B cell (primary cell): Measurements from ENCODE around the gene TRIO. TPM values are rescaled to one million over a fixed set of nuclear protein-coding genes. Genes with fewer than 3 reads are reported as not detected.

Experiments used
- ATAC-seq: fragments of 200-7000 bp; cut with Tn5 transposase; one replicate; pipeline ENCODE4 v1.10.0; 2021; ENCODE audit warnings: low read depth, mild to moderate bottlenecking, moderate number of reproducible peaks, moderate library complexity
- CTCF ChIA-PET: fragments of 350-600 bp; sonication (Branson Sonifier 250); formaldehyde crosslinking; loops from one replicate; lab custom pipeline; 2021; ENCODE audit warnings: antibody characterized with exemption, inconsistent platforms; lab: Charles Lee
- POLR2A ChIA-PET: fragments of 350-600 bp; sonication (Branson Sonifier 250); formaldehyde crosslinking; loops from one replicate; lab custom pipeline; 2021; ENCODE audit warnings: antibody characterized with exemption; lab: Charles Lee
- DNase-seq: peaks from one replicate; pipeline ENCODE4 v3.0.0; 2013
- H2AFZ ChIP-seq: 2 replicates; pipeline ENCODE4 v1.6.1; 2012; ENCODE audit warnings: mild to moderate bottlenecking, low read depth, low read length; ENCODE audit not compliant: insufficient read depth, poor library complexity, severe bottlenecking
- H3K27ac ChIP-seq, 2 donors: 1 replicate in 1 of 2; 2 replicates in 1 of 2; pipeline ENCODE4 v1.5.1; 2012 to 2013; ENCODE audit warnings: low read length in 2 of 2, mild to moderate bottlenecking in 2 of 2, moderate library complexity in 1 of 2
- H3K27me3 ChIP-seq, 4 experiments: fragments of 200-600 bp in 1 of 4; sonication (generic) in 1 of 4; replicated peaks in 1 of 4; 1 replicate in 2 of 4; 2 replicates in 2 of 4; pipeline versions ENCODE4 v1.6.1 to v1.7.0; 2013 to 2016; ENCODE audit warnings: low read length in 3 of 4, mild to moderate bottlenecking in 2 of 4, mixed read lengths in 1 of 4, moderate library complexity in 1 of 4; ENCODE audit not compliant: insufficient read depth in 4 of 4, control insufficient read depth in 3 of 4; ENCODE audit errors: control extremely low read depth in 1 of 4
- H3K36me3 ChIP-seq, 2 experiments: replicated peaks in 1 of 2; 1 replicate in 1 of 2; 2 replicates in 1 of 2; pipeline versions ENCODE4 v1.6.1 to v1.7.1; 2013; ENCODE audit warnings: low read length in 1 of 2; ENCODE audit not compliant: insufficient read depth in 2 of 2, control insufficient read depth in 1 of 2; ENCODE audit errors: control extremely low read depth in 1 of 2, extremely low read depth in 1 of 2
- H3K4me1 ChIP-seq, 2 donors: fragments of 200-600 bp in 1 of 2; sonication (generic) in 1 of 2; 1 replicate in 1 of 2; 2 replicates in 1 of 2; pipeline versions ENCODE4 v1.5.1 to v1.6.1; 2013 to 2017; ENCODE audit warnings: low read length in 2 of 2; ENCODE audit not compliant: control insufficient read depth in 2 of 2, insufficient read depth in 2 of 2
- H3K4me2 ChIP-seq: replicated peaks from 2 replicates; pipeline ENCODE3; 2012; ENCODE audit warnings: mild to moderate bottlenecking, low read depth, low read length; ENCODE audit not compliant: poor library complexity, severe bottlenecking
- H3K4me3 ChIP-seq, 5 experiments: fragments of 200-600 bp in 1 of 5; sonication (generic) in 1 of 5; 1 replicate in 3 of 5; 2 replicates in 2 of 5; pipeline versions ENCODE4 v1.5.1 to v1.7.0; 2011 to 2016; ENCODE audit warnings: low read length in 4 of 5, mild to moderate bottlenecking in 4 of 5, low read depth in 2 of 5, control low read depth in 1 of 5, moderate library complexity in 1 of 5; ENCODE audit not compliant: insufficient read depth in 1 of 5; ENCODE audit errors: control extremely low read depth in 1 of 5, extremely low read depth in 1 of 5
- H3K79me2 ChIP-seq: fragments of 200-600 bp; sonication (generic); one replicate; pipeline ENCODE4 v1.6.0; 2016; ENCODE audit warnings: low read length; ENCODE audit not compliant: control insufficient read depth, insufficient read depth
- H3K9ac ChIP-seq: fragments of 200-600 bp; sonication (generic); 2 replicates; pipeline ENCODE4 v1.6.1; 2017; ENCODE audit warnings: mild to moderate bottlenecking, low read length, moderate library complexity
- H3K9me3 ChIP-seq, 3 donors: one replicate each; pipeline versions ENCODE4 v1.6.1 to v1.7.1; 2013; ENCODE audit warnings: low read length in 2 of 3; ENCODE audit not compliant: control insufficient read depth in 2 of 3, insufficient read depth in 1 of 3; ENCODE audit errors: control extremely low read depth in 1 of 3
- H4K20me1 ChIP-seq: 2 replicates; pipeline ENCODE4 v1.6.0; 2012; ENCODE audit warnings: mild to moderate bottlenecking, low read length; ENCODE audit not compliant: insufficient read depth, control insufficient read depth, poor library complexity, severe bottlenecking
- H3K27ac Mint-ChIP-seq: one replicate; pipeline ENCODE4 v1.8.0; 2021; ENCODE audit warnings: mixed read lengths
- H3K27me3 Mint-ChIP-seq: one replicate; pipeline ENCODE4 v1.8.0; 2021; ENCODE audit warnings: mixed read lengths
- H3K4me1 Mint-ChIP-seq: one replicate; pipeline ENCODE4 v1.8.0; 2021; ENCODE audit warnings: mixed read lengths
- H3K4me3 Mint-ChIP-seq: one replicate; pipeline ENCODE4 v1.8.0; 2021; ENCODE audit warnings: mixed read lengths
- H3K9me3 Mint-ChIP-seq: one replicate; pipeline ENCODE4 v1.8.0; 2022; ENCODE audit warnings: mixed read lengths; ENCODE audit not compliant: insufficient read depth
- CTCF ChIP-seq: fragments of 200-600 bp; IDR thresholded peaks from one replicate; pipeline ENCODE4 v1.8.0; 2022; ENCODE audit warnings: antibody characterized with exemption, mild to moderate bottlenecking
- EZH2 ChIP-seq: IDR thresholded peaks from 2 replicates; pipeline ENCODE4 v1.6.1; 2012; ENCODE audit warnings: borderline replicate concordance, low read depth, mild to moderate bottlenecking, moderate library complexity, low read length; ENCODE audit not compliant: insufficient read depth, poor library complexity, severe bottlenecking
- WGBS: methylation state at CpG from one replicate; pipeline ENCODE4 v1.1.5; 2013; ENCODE audit warnings: missing lambda C conversion rate; ENCODE audit not compliant: insufficient coverage; 5-methylcytosine and 5-hydroxymethylcytosine counted together
- intact Hi-C: fragments of 100-400 bp; cut with micrococcal nuclease; formaldehyde crosslinking; loops from one replicate; pipeline ENCODE4 v1.10.0; 2022
- polyA plus RNA-seq: library from polyadenylated mRNA; depleted of rRNA; stranded (reverse); fragments of >200 nt; gene quantifications from 2 replicates; pipeline ENCODE4 v1.2.3, GENCODE V29; 2012
- total RNA-seq, 2 donors: library from RNA; stranded (reverse); fragments of 120-200 nt in 1 of 2; gene quantifications; 1 replicate in 1 of 2; 2 replicates in 1 of 2; pipeline versions ENCODE4 v1.2.3 to v1.2.4, GENCODE V29; 2013 to 2022

Gene TRIO
- total and polyA plus RNA-seq, 2 donors (not counting 1 experiment from before 2014, with no cell fraction given) = 90.5 to 479 TPM

- Mint-ChIP-seq H3K27ac (peak overlapping the region; percentile 85), H3K4me1 (peaks cover 98% of the 10 kb centered on the region), H3K4me3 (peak overlapping the region; percentile 66), H3K27me3 (no peaks in the 10 kb centered on the region), H3K9me3 (no peaks in the 10 kb centered on the region)
- DNase-seq (no peak), ATAC-seq (peak; percentile 50)
- 41% methylated on average over 6 of the region's 6 CpGs for WGBS
- Histone ChIP-seq H3K4me2 (peak overlapping the region; percentile 45), H3K4me3 (no peak overlapping the region), H3K27me3 (no peaks in the 10 kb centered on the region), H4K20me1 (peaks cover 16% of the 10 kb centered on the region), H2AFZ (no peak overlapping the region), H3K79me2 (peaks cover 100% of the 10 kb centered on the region), H3K27ac (peak overlapping the region; percentile 21), H3K4me1 (peaks cover 73 to 78% of the 10 kb centered on the region in 2 donors), H3K9me3 (no peaks in the 10 kb centered on the region), H3K9ac (no peak overlapping the region), H3K36me3 (no peaks in the 10 kb centered on the region)
- intact Hi-C loops = loop anchor here (2.0 kb wide), 1 partner anchor 14 kb away; no protein-coding TSS in a partner anchor
- CTCF ChIA-PET = interaction anchor here (1.6 kb wide), 1 partner anchor 52 kb away, joined by 5 read pairs; no protein-coding TSS in a partner anchor
- TF ChIP-seq EZH2 = no peak
- TF ChIP-seq CTCF = no peak
- POLR2A ChIA-PET = no interaction called here
These were observed 75.3 kb downstream of the TRIO start for GRCh38 chr5:14218480-14218879.

- no peaks in the 10 kb centered on the region for H3K27me3 Mint-ChIP-seq
- intact Hi-C loops = loop anchor here (2.0 kb wide), 1 partner anchor 14 kb away; no protein-coding TSS in a partner anchor
- ATAC-seq = no peak
- H3K27me3 ChIP-seq = no peaks in the 10 kb centered on the region
- peaks cover 96% of the 10 kb centered on the region for H3K4me1 Mint-ChIP-seq
- H3K27ac Mint-ChIP-seq = peak overlapping the region; percentile 85
- no peaks in the 10 kb centered on the region for H3K9me3 ChIP-seq
- peak overlapping the region; percentile 45 for H3K4me2 ChIP-seq
- TF ChIP-seq EZH2 (no peak), CTCF (no peak)
- peaks cover 69 to 75% of the 10 kb centered on the region in 2 donors for H3K4me1 ChIP-seq
- peak overlapping the region; percentile 21 for H3K27ac ChIP-seq
- H3K4me3 Mint-ChIP-seq = peak overlapping the region; percentile 66
- WGBS = 93% methylated on average over 10 of the region's 10 CpGs
- H4K20me1 ChIP-seq = peaks cover 20% of the 10 kb centered on the region
- no peaks in the 10 kb centered on the region for H3K9me3 Mint-ChIP-seq
- no peak overlapping the region for H2AFZ ChIP-seq
- no peak for DNase-seq
- ChIA-PET POLR2A (no interaction called here), CTCF (interaction anchor here (1.6 kb wide), 1 partner anchor 51 kb away, joined by 5 read pairs; no protein-coding TSS in a partner anchor)
- no peak overlapping the region for H3K9ac ChIP-seq
- H3K36me3 ChIP-seq = no peaks in the 10 kb centered on the region
- peaks cover 98% of the 10 kb centered on the region for H3K79me2 ChIP-seq
- peak overlapping the region in 1 of 5 experiments; percentile 4 for H3K4me3 ChIP-seq
These were observed 75.9 kb downstream of the TRIO start for GRCh38 chr5:14218897-14219573.
